GM23338 (cell line): ENCODE data around the gene USP30. TPM values are rescaled to one million over a fixed set of nuclear protein-coding genes. Genes with fewer than 3 reads are reported as not detected.

Source experiments
- ATAC-seq: fragments of 200-7000 bp; cut with Tn5 transposase; 3 replicates; pipeline ENCODE4 v1.9.1; 2020
- DNase-seq: peaks from one replicate; pipeline ENCODE4 v3.0.0-alpha.2; 2015; ENCODE audit warnings: low spot score
- H2AFZ ChIP-seq: fragments of 200-600 bp; sonication (generic); 2 replicates; pipeline ENCODE4 v1.8.0; 2016; ENCODE audit warnings: antibody characterized with exemption, mild to moderate bottlenecking, moderate library complexity
- H3F3A ChIP-seq: fragments of 200-600 bp; sonication (generic); replicated peaks from 2 replicates; pipeline ENCODE4 v1.8.0; 2017; ENCODE audit warnings: antibody characterized with exemption, mixed run types, low read depth
- H3K27ac ChIP-seq: fragments of 200-600 bp; sonication (generic); 2 replicates; pipeline ENCODE4 v1.6.1; 2016; ENCODE audit warnings: low read depth
- H3K27me3 ChIP-seq: fragments of 200-600 bp; sonication (generic); 2 replicates; pipeline ENCODE4 v1.8.0; 2016; ENCODE audit warnings: mild to moderate bottlenecking, mixed run types, moderate library complexity; ENCODE audit not compliant: insufficient read depth
- H3K36me3 ChIP-seq: fragments of 200-600 bp; sonication (generic); 2 replicates; pipeline ENCODE4 v1.8.0; 2016; ENCODE audit warnings: mild to moderate bottlenecking; ENCODE audit not compliant: insufficient read depth
- H3K4me1 ChIP-seq: fragments of 200-600 bp; sonication (generic); 2 replicates; pipeline ENCODE4 v1.8.0; 2016; ENCODE audit warnings: mild to moderate bottlenecking, moderate library complexity; ENCODE audit not compliant: insufficient read depth
- H3K4me2 ChIP-seq: fragments of 200-600 bp; sonication (generic); 2 replicates; pipeline ENCODE4 v1.7.1; 2017; ENCODE audit warnings: mixed run types
- H3K4me3 ChIP-seq: fragments of 200-600 bp; sonication (generic); 2 replicates; pipeline ENCODE4 v1.6.1; 2016; ENCODE audit warnings: mixed run types
- H3K79me2 ChIP-seq: fragments of 200-600 bp; sonication (generic); replicated peaks from 2 replicates; pipeline ENCODE4 v1.8.0; 2017; ENCODE audit warnings: mild to moderate bottlenecking; ENCODE audit not compliant: insufficient read depth
- H3K9me2 ChIP-seq: fragments of 200-600 bp; sonication (generic); 2 replicates; pipeline ENCODE4 v1.8.0; 2017; ENCODE audit not compliant: insufficient read depth
- H4K20me1 ChIP-seq: fragments of 200-600 bp; sonication (generic); replicated peaks from 2 replicates; pipeline ENCODE4 v1.8.0; 2017; ENCODE audit warnings: mild to moderate bottlenecking; ENCODE audit not compliant: insufficient read depth
- H3K27ac Mint-ChIP-seq: 2 replicates; pipeline ENCODE4 v1.8.0; 2020; ENCODE audit warnings: inconsistent platforms, mild to moderate bottlenecking, moderate library complexity, mixed read lengths
- H3K27me3 Mint-ChIP-seq: 3 replicates; pipeline ENCODE4 v1.8.0; 2022; ENCODE audit warnings: low read depth, mild to moderate bottlenecking, moderate library complexity, mixed read lengths, inconsistent platforms; ENCODE audit not compliant: insufficient read depth, poor library complexity
- H3K36me3 Mint-ChIP-seq: 3 replicates; pipeline ENCODE4 v1.8.0; 2021; ENCODE audit warnings: low read depth, mild to moderate bottlenecking, inconsistent platforms, moderate library complexity, mixed read lengths
- H3K4me1 Mint-ChIP-seq: 3 replicates; pipeline ENCODE4 v1.8.0; 2020; ENCODE audit warnings: mild to moderate bottlenecking, inconsistent platforms, mixed read lengths
- H3K4me3 Mint-ChIP-seq: 3 replicates; pipeline ENCODE4 v1.8.0; 2021; ENCODE audit warnings: moderate library complexity, mild to moderate bottlenecking, inconsistent platforms, mixed read lengths
- H3K9me3 Mint-ChIP-seq: 3 replicates; pipeline ENCODE4 v1.8.0; 2020; ENCODE audit warnings: moderate library complexity, mild to moderate bottlenecking, inconsistent platforms, mixed read lengths
- CTCF ChIP-seq, 2 experiments: fragments of 200-600 bp in 1 of 2; sonication (generic) in 1 of 2; conservative IDR thresholded peaks; 2 replicates each; pipeline versions ENCODE4 v1.5.1 to v1.6.1; 2016 to 2017; ENCODE audit warnings: antibody characterized with exemption in 2 of 2, low read depth in 2 of 2, mild to moderate bottlenecking in 2 of 2, moderate library complexity in 1 of 2
- ETS1 ChIP-seq: IDR thresholded peaks from 2 replicates; pipeline ENCODE4 v1.6.1; 2016; ENCODE audit warnings: antibody characterized with exemption
- polyA plus RNA-seq: library from polyadenylated mRNA; unstranded; fragments of >200 nt; fragmentation: Nextera tagmentation; extraction: Ambion mirVana; gene quantifications from 2 replicates; pipeline ENCODE4 v1.2.1, GENCODE V29; 2016
- small RNA-seq: library from RNA; depleted of rRNA; stranded (forward); fragments of <200 nt; gene quantifications from one replicate; pipeline ENCODE3, GENCODE V24; 2014; ENCODE audit warnings: low replicate concordance
- total RNA-seq: library from RNA; depleted of rRNA; stranded (reverse); fragments of >200 nt; shearing (Covaris generic); gene quantifications from 2 replicates; pipeline ENCODE4 v1.2.3, GENCODE V29; 2014; rRNA removed

The USP30 gene
- total and polyA plus RNA-seq, 2 experiments from 2014 or later: 2.9 to 6.1 TPM

GRCh38 chr12:109134186-109134917, 82.0 kb downstream of the USP30 start:
- Histone ChIP-seq H3K4me1 (no peaks in the 10 kb centered on the region), H4K20me1 (no peaks in the 10 kb centered on the region), H3K27me3 (no peaks in the 10 kb centered on the region), H3K27ac (no peak overlapping the region), H3K79me2 (no peaks in the 10 kb centered on the region), H3K36me3 (no peaks in the 10 kb centered on the region), H3F3A (no peaks in the 10 kb centered on the region), H3K4me3 (no peak overlapping the region), H3K9me2 (no peaks in the 10 kb centered on the region), H2AFZ (no peak overlapping the region; the same call in 1 of the 2 replicates), H3K4me2 (no peak overlapping the region)
- peak; percentile 75 for DNase-seq
- TF ChIP-seq ETS1 (no peak), CTCF (conservative IDR thresholded peaks at IDR 0.05; ENCODE audit: low read depth in 2 of 2) (peak; percentile 78 to 86)
- peaks cover 14% of the 10 kb centered on the region; the same call in 2 of the 3 replicates for H3K9me3 Mint-ChIP-seq
- ATAC-seq: peak; percentile 93
- H3K36me3 Mint-ChIP-seq: no peaks in the 10 kb centered on the region; the same call in 1 of the 3 replicates
- no peak overlapping the region for H3K4me3 Mint-ChIP-seq
- peaks cover 3% of the 10 kb centered on the region for H3K27me3 Mint-ChIP-seq
- no peak overlapping the region for H3K27ac Mint-ChIP-seq
- peaks cover 4% of the 10 kb centered on the region for H3K4me1 Mint-ChIP-seq

- no peaks in the 10 kb centered on the region for H4K20me1 ChIP-seq
- H3K4me3 ChIP-seq: no peak overlapping the region
- H3K27ac ChIP-seq: no peak overlapping the region
- DNase-seq (no peak), ATAC-seq (no peak)
- Mint-ChIP-seq H3K9me3 (peaks cover 14% of the 10 kb centered on the region; the same call in 2 of the 3 replicates), H3K36me3 (no peaks in the 10 kb centered on the region; the same call in 2 of the 3 replicates), H3K4me3 (no peak overlapping the region), H3K27ac (no peak overlapping the region), H3K27me3 (peaks cover 3% of the 10 kb centered on the region), H3K4me1 (no peaks in the 10 kb centered on the region)
- H3K4me1 ChIP-seq: no peaks in the 10 kb centered on the region
- no peaks in the 10 kb centered on the region for H3K36me3 ChIP-seq
- no peaks in the 10 kb centered on the region for H3K9me2 ChIP-seq
- H3K27me3 ChIP-seq: no peaks in the 10 kb centered on the region
- no peaks in the 10 kb centered on the region for H3F3A ChIP-seq
- TF ChIP-seq ETS1: no peak
- no peak overlapping the region for H3K4me2 ChIP-seq
- no peaks in the 10 kb centered on the region for H3K79me2 ChIP-seq
- no peak overlapping the region for H2AFZ ChIP-seq
Measured at GRCh38 chr12:109137055-109137454, 84.7 kb downstream of the USP30 start.

Small RNA genes lying within 50 kb of the gene (small RNA-seq; reads per million reads assigned to genes)
- gene AC190387.1: not detected
- 0.15 reads per million for gene RNA5SP372

Other genes starting within 250 kb of the USP30 start
- gene SSH1, start 195.0 kb upstream of the USP30 start, total RNA-seq: 10.8 and 11.8 TPM in 2 replicates
- 3.4 and 3.6 TPM in 2 replicates for gene SSH1, start 195.0 kb upstream of the USP30 start, polyA plus RNA-seq
- gene DAO, start 172.5 kb upstream of the USP30 start, total RNA-seq: not detected in 2 replicates
- not detected in 2 replicates for gene DAO, start 172.5 kb upstream of the USP30 start, polyA plus RNA-seq
- gene SVOP, start 31.5 kb upstream of the USP30 start, total RNA-seq: 0.10 TPM in 1 of 2 replicates, not detected in the other
- not detected in 2 replicates for gene SVOP, start 31.5 kb upstream of the USP30 start, polyA plus RNA-seq
- gene ALKBH2, start 40.9 kb downstream of the USP30 start, total RNA-seq: 15.9 and 16.4 TPM in 2 replicates
- gene ALKBH2, start 40.9 kb downstream of the USP30 start, polyA plus RNA-seq: 34.4 and 35.9 TPM in 2 replicates
- 209 and 278 TPM in 2 replicates for gene UNG, start 45.0 kb downstream of the USP30 start, total RNA-seq
- 90.5 and 94.2 TPM in 2 replicates for gene UNG, start 45.0 kb downstream of the USP30 start, polyA plus RNA-seq
- gene ACACB, start 64.0 kb downstream of the USP30 start, total RNA-seq: 14.5 and 15.4 TPM in 2 replicates
- 5.2 and 6.2 TPM in 2 replicates for gene ACACB, start 64.0 kb downstream of the USP30 start, polyA plus RNA-seq